Fibroblast of skin of left quadriceps (primary cell): ENCODE results near the gene RBMY1J.
"Not testable (repeated sequence)": the region's sequence is repeated elsewhere in the genome, so short reads cannot be mapped to it uniquely, and the experiment has no call there.

Experiments
- DNase-seq, 2 experiments: peaks; one replicate each; pipeline ENCODE4 v3.0.0-alpha.2; 2013; ENCODE audit warnings: low read depth in 2 of 2

The RBMY1J gene

DNA sequence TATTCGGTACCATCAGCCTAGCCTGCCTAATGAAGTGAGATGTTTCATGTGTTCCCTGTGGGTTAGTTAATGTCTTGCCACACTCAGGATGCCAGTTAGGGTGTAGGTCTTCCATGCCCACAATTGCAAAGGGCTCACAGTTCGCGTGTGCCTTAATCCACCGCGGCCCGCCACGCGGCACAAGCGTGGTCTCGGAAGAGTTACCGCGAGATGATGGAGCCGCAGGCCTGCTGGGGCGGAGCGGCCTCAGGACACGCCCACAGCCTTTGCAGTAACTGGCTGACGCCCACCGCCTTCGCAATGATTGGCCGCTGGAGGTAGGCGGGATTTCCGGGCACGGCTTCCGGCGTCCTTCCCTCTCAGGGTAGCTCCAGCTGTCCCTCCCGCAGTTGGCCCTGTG is at the start of gene RBMY1J:
Gene RBMY1J, plus strand, starts transcription at position 301 of the 400 bp plus-strand sequence. CDS start 2,038 bp downstream, outside the sequence.
- DNase-seq: not testable (repeated sequence)

DNA sequence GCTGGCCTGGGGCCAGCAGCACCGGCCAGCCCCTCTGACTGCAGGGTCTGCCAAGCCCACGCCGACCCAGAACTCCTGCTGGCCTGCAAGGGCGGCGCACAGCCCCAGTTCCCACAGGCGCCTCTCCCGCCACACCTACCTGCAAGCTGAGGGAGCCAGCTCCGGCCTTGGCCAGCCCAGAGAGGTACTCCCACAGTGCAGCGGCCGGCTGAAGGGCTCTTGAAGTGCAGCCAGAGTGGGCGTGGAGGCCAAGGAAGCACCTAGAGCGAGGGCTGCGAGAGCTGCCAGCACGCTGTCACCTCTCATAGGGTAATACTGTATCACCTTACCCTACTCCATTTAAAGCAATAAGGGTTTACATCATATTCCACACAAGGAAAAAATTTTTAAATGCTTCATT is 35.8 kb upstream of the RBMY1J start:
- DNase-seq: no peak

DNA sequence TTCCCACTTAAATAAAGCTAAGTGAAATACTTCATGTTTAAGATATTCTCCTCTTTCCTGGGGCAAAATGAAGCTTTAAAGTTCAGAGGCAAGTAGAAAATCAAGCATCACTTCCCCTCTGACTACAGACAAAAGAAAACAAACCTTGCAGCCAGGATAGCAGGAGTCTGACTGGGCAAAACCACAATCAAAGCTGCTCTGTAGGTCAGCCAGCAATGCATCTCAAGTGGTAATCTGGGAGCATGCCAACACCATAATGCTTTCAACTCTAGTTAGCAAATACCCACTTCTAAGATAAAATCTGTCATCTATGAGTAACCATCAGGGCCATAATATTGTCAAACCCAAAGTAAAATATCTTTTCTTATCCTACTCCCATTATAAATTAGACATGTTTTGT is 32.6 kb upstream of the RBMY1J start:
- DNase-seq: no peak

DNA sequence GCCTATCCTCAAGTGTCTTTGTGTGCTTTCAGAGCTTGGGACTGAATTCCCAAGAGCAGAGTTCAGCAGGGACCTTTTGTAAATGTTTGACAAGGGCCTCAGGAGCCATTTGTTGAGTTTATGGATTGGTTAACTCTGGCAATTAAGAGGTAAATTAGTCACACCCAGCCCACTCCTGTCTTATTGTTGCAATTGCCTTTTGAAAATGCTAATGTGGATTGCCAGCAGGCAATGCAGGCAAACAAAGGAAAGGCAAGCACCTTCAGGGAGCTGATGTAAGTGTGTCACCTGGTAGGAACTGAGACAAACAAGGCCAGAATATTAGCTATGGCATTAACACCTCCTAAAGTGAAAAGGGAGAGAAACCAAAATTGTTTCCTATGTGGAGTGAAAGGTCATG is 29.7 kb upstream of the RBMY1J start:
- no peak for DNase-seq

DNA sequence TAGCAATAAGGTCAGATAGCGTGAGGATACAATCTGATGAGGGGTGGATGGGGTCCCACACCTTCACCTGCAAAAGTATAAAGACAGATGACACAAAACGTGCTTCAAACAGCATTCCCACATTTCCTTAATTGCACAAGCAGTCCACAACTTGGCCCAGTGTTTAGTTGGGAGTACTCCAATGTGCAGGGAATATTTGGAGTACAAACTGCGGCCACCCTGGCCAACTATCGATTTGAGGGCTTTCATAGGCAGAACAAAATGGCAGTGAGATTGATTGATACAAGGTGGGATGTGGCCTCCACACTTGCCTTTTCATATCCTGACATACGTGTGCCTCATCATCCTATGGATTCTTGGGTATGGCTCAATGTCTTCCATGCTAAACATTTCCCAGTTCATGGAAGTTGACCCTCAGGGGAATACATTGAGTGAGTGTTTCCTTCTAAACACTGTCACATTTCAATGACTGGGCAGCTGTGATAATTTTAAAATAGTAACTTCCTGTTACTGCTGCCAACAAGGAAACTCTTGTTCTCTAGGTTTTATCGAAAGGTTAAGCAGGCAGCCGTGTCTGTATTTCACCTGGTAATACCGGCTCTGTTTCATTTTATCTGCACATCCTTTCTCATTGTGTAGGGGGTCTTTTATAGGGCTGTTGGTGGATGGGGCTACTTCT is 41.6 kb downstream of the RBMY1J start:
- DNase-seq: not testable (repeated sequence)

DNA sequence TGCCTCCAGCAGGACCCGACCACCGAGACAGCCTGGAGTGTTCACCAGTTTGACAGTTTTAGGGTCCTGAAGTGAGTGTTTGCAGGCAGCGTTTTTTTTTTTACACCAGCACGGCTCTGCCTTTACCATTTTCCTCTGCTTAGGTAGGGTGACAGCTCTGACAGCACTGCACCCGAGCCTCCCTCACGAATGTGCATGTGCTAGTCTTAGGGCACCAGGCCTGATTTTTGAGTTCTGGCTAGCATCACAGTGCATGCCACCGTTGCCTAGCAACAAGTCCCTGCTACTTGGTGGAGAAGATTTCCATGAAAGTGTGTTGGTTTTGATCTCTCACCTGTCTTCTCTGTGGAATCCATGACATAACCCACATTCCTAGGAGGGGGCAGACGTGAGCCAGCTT is 52.3 kb downstream of the RBMY1J start:
- not testable (repeated sequence) for DNase-seq

DNA sequence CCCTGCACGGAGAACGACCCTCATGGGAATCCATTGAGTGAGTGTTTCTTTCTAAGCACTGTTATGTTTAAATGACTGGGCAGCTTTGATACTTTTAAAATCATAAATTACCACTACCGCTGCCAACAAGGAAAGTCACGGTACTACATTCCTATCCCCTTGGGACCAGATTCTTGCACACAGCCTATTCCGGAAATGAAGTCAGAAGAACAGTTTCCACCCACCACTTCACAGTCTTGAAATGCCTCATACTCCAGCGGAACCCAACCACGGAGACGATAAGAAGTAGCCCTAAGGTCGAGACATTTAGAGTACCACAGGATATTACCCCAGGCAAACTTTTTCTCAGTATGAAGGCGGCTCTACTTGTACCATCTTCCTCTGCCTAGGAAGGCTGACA is 58.8 kb downstream of the RBMY1J start:
- DNase-seq: not testable (repeated sequence)
